K562 (cell line): ENCODE results near the gene UBE2K. TPM values are rescaled to one million over a fixed set of nuclear protein-coding genes. Genes with fewer than 3 reads are reported as not detected.

Source experiments
- ATAC-seq: fragments of 200-7000 bp; cut with Tn5 transposase; 3 replicates; pipeline ENCODE4 v1.9.1; 2020; ENCODE audit warnings: moderate library complexity
- BruUV-seq: library from RNA; stranded (reverse); fragments of 400-500 nt; replicated peaks from 2 replicates; lab custom pipeline; 2021; lab: Mats Ljungman, UMichigan
- CTCF ChIA-PET: fragments of 300-600 bp; formaldehyde crosslinking; extraction: SDS; loops from one replicate; lab custom pipeline; 2021; ENCODE audit warnings: low intra/inter-chr PET ratio; lab: Yijun Ruan, JAX
- POLR2A ChIA-PET: fragments of 300-600, 350-650 bp; sonication (Branson Sonifier 250); formaldehyde crosslinking; extraction: SDS; loops from one replicate; lab custom pipeline; 2021; ENCODE audit warnings: antibody characterized with exemption, inconsistent platforms; lab: Yijun Ruan, JAX
- DNase-seq, 4 experiments: peaks; one replicate each; pipeline versions ENCODE4 v3.0.0 to v3.0.0-alpha.2; 2011 to 2018; ENCODE audit warnings: low spot score in 3 of 4, mixed read lengths in 3 of 4; ENCODE audit errors: extremely low read depth in 1 of 4
- FAIRE-seq: peaks from 2 replicates; lab custom pipeline; 2011; peaks lifted over from hg19 to GRCh38; lab: Jason Lieb, UNC
- H2AFZ ChIP-seq: 2 replicates; pipeline ENCODE4 v1.6.0; 2011; ENCODE audit warnings: low read depth, low read length, control low read depth, inconsistent platforms
- H3K27ac ChIP-seq: fragments of 200-600 bp; 3 replicates; pipeline ENCODE4 v1.8.0; 2011; ENCODE audit warnings: low read depth, mild to moderate bottlenecking, control low read depth, inconsistent platforms, low read length, moderate library complexity, mixed read lengths; ENCODE audit errors: extremely low read depth
- H3K27me3 ChIP-seq, 2 experiments: fragments of 300-600 bp in 1 of 2; 2 replicates in 1 of 2; 3 replicates in 1 of 2; pipeline versions ENCODE4 v1.6.0 to v1.8.0; 2011; ENCODE audit warnings: inconsistent platforms in 2 of 2, low read length in 2 of 2, mild to moderate bottlenecking in 1 of 2, mixed read lengths in 1 of 2, moderate library complexity in 1 of 2; ENCODE audit not compliant: control insufficient read depth in 2 of 2, insufficient read depth in 2 of 2
- H3K36me3 ChIP-seq: fragments of 300-600 bp; 3 replicates; pipeline ENCODE4 v1.8.0; 2011; ENCODE audit warnings: mild to moderate bottlenecking, low read length, inconsistent platforms; ENCODE audit not compliant: control insufficient read depth, insufficient read depth
- H3K4me1 ChIP-seq, 2 experiments: fragments of 200-600 bp in 1 of 2; replicated peaks in 1 of 2; 2 replicates in 1 of 2; 3 replicates in 1 of 2; pipeline versions ENCODE4 v1.5.1 to v1.8.0; 2011; ENCODE audit warnings: inconsistent platforms in 2 of 2, low read length in 2 of 2, mild to moderate bottlenecking in 1 of 2, mixed read lengths in 1 of 2, moderate library complexity in 1 of 2; ENCODE audit not compliant: control insufficient read depth in 2 of 2, insufficient read depth in 2 of 2
- H3K4me2 ChIP-seq: 2 replicates; pipeline ENCODE4 v1.6.1; 2011; ENCODE audit warnings: low read length, control low read depth, inconsistent platforms, mixed read lengths; ENCODE audit not compliant: insufficient read depth
- H3K4me3 ChIP-seq: fragments of 200-600 bp; sonication (generic), shearing (Covaris generic); 2 replicates; pipeline ENCODE4 v1.5.1; 2016; ENCODE audit warnings: control low read depth, inconsistent platforms
- H3K79me2 ChIP-seq: fragments of 200-600 bp; 3 replicates; pipeline ENCODE4 v1.8.0; 2011; ENCODE audit warnings: low read length, inconsistent platforms; ENCODE audit not compliant: control insufficient read depth, insufficient read depth
- H3K9ac ChIP-seq, 2 experiments: 2 replicates each; pipeline versions ENCODE4 v1.6.0 to v1.6.1; 2011; ENCODE audit warnings: low read depth in 2 of 2, low read length in 2 of 2, control low read depth in 1 of 2, inconsistent platforms in 1 of 2, mild to moderate bottlenecking in 1 of 2, mixed read lengths in 1 of 2; ENCODE audit not compliant: insufficient read depth in 1 of 2
- H3K9me1 ChIP-seq: one replicate; pipeline ENCODE4 v1.6.0; 2011; ENCODE audit warnings: inconsistent platforms, mild to moderate bottlenecking, low read length, moderate library complexity; ENCODE audit not compliant: control insufficient read depth, insufficient read depth
- H3K9me3 ChIP-seq: replicated peaks from 2 replicates; pipeline ENCODE4 v1.5.1; 2011; ENCODE audit warnings: low read depth, low read length, inconsistent platforms; ENCODE audit not compliant: control insufficient read depth, insufficient read depth
- H4K20me1 ChIP-seq: replicated peaks from 2 replicates; pipeline ENCODE4 v1.6.1; 2011; ENCODE audit warnings: low read length, inconsistent platforms, mixed read lengths; ENCODE audit not compliant: control insufficient read depth, insufficient read depth
- FOXP4 ChIP-seq: sonication (generic); formaldehyde crosslinking; IDR thresholded peaks from 2 replicates; pipeline ENCODE4 v1.8.0; 2022; ENCODE audit warnings: mild to moderate bottlenecking, missing genetic modification reagents, borderline replicate concordance
- MCM7 ChIP-seq, 2 experiments: fragments of 450-650 bp; IDR thresholded peaks; 2 replicates each; pipeline ENCODE4 v1.6.1; 2016 to 2018
- MYBL2 ChIP-seq, 2 experiments: fragments of 450-650 bp in 1 of 2; sonication (generic) in 1 of 2; formaldehyde crosslinking in 1 of 2; IDR thresholded peaks; 2 replicates each; pipeline versions ENCODE4 v1.6.1 to v1.8.1; 2017 to 2022; ENCODE audit warnings: borderline replicate concordance in 1 of 2, inconsistent platforms in 1 of 2, low read depth in 1 of 2, mild to moderate bottlenecking in 1 of 2, missing genetic modification reagents in 1 of 2, moderate library complexity in 1 of 2
- NR2C2 ChIP-seq, 2 experiments: fragments of 200-800 bp in 1 of 2; sonication (Bioruptor generic) in 1 of 2; sonication (generic) in 1 of 2; formaldehyde crosslinking in 1 of 2; IDR thresholded peaks; 2 replicates each; pipeline versions ENCODE4 v1.6.1 to v1.8.0; 2016 to 2022; ENCODE audit warnings: mild to moderate bottlenecking in 1 of 2, missing compliant biosample characterization in 1 of 2, missing genetic modification characterization in 1 of 2, missing genetic modification reagents in 1 of 2
- SPI1 ChIP-seq: IDR thresholded peaks from 2 replicates; pipeline ENCODE4 v1.6.1; 2011; ENCODE audit warnings: low read depth, low read length, control low read depth, borderline replicate concordance
- SUPT5H ChIP-seq: fragments of 450-650 bp; IDR thresholded peaks from 2 replicates; pipeline ENCODE4 v1.6.1; 2016
- ZNF184 ChIP-seq: sonication (generic); formaldehyde crosslinking; IDR thresholded peaks from 2 replicates; pipeline ENCODE4 v1.5.0; 2020; ENCODE audit warnings: missing genetic modification reagents
- ZNF431 ChIP-seq: sonication (generic); formaldehyde crosslinking; IDR thresholded peaks from 2 replicates; pipeline ENCODE4 v1.8.0; 2022; ENCODE audit warnings: mild to moderate bottlenecking, missing genetic modification reagents
- WGBS: fragments of 100-300 bp; shearing (Covaris generic); methylation state at CpG from one replicate; pipeline ENCODE4 v1.1.6; 2016; ENCODE audit warnings: low coverage, mixed read lengths; ENCODE audit not compliant: insufficient coverage; ENCODE audit errors: missing lambda C conversion rate; 5-methylcytosine and 5-hydroxymethylcytosine counted together
- in situ Hi-C: fragments of 300-500 bp; cut with MboI; formaldehyde crosslinking; loops from 4 replicates; pipeline ENCODE4 v1.15.0; 2018; ENCODE audit warnings: inconsistent platforms, mixed read lengths
- intact Hi-C: fragments of 100-400 bp; cut with micrococcal nuclease; formaldehyde crosslinking; loops from 2 replicates; pipeline ENCODE4 v1.14.2; 2022
- polyA plus RNA-seq, 8 experiments: library from polyadenylated mRNA; depleted of rRNA in 4 of 8; stranded (reverse) in 5 of 8; unstranded in 3 of 8; fragments of >200 nt; fragmentation: Nextera tagmentation in 2 of 8; fragmentation: Illumina TruSeq in 1 of 8; extraction: Ambion mirVana in 2 of 8; extraction: Trizol in 1 of 8; gene quantifications; 2 replicates each; pipeline versions ENCODE4 v1.2.1 to v1.2.3, GENCODE V29; 2011 to 2014; ENCODE audit warnings: inconsistent platforms in 1 of 8, missing spikeins in 1 of 8
- total RNA-seq, 7 experiments: library from RNA; depleted of rRNA in 6 of 7; stranded (reverse); fragments of >200 nt in 6 of 7; fragmentation: Illumina TruSeq in 2 of 7; extraction: Trizol in 2 of 7; gene quantifications; 2 replicates each; pipeline versions ENCODE4 v1.2.1 to v1.2.3, GENCODE V29; 2011 to 2021; ENCODE audit warnings: low replicate concordance in 1 of 7
- TF ChIP-seq, protein P1 (sequence below): sonication (generic); formaldehyde crosslinking; IDR thresholded peaks from 2 replicates; pipeline ENCODE4 v1.8.0; 2022; ENCODE audit warnings: mild to moderate bottlenecking, missing genetic modification reagents

The UBE2K gene
- total and polyA plus RNA-seq, 9 of the 15 experiments (the other 6 are each of a cell fraction or from before 2014, with no cell fraction given) = 29.8 to 190 (median 62.6) TPM

DNA sequence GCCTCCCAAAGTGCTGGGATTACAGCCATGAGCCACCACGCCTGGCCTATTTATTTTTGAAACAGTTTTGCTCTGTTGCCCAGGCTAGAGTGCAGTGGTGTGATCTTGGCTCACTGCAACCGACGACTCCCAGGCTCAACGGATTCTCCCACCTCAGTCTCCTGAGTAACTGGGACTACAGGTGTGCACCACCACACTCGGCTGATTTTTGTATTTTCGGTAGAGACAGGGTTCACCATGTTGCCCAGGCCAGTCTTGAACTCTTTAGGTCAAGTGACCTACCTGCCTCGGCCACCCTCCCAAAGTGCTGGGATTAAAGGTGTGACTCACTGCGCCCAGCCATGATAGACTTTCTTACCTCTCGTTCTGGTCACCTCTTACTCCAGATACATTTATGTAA, 124.0 kb downstream of the UBE2K start:
- Histone ChIP-seq H4K20me1 (no peaks in the 10 kb centered on the region), H3K27me3 (no peaks in the 10 kb centered on the region), H3K4me2 (no peak overlapping the region), H3K4me3 (no peak overlapping the region), H3K79me2 (no peaks in the 10 kb centered on the region; the same call in 2 of the 3 replicates), H3K9ac (no peak overlapping the region), H3K27ac (no peak overlapping the region), H3K36me3 (peaks cover 34% of the 10 kb centered on the region; the same call in 2 of the 3 replicates), H2AFZ (no peak overlapping the region), H3K9me1 (no peaks in the 10 kb centered on the region), H3K9me3 (no peaks in the 10 kb centered on the region), H3K4me1 (no peaks in the 10 kb centered on the region; a peak in 3 of 5 replicates)
- ATAC-seq (no peak), FAIRE-seq (no peak), DNase-seq (no peak)
- ChIA-PET POLR2A (no interaction called here), CTCF (no interaction called here)
- TF ChIP-seq, protein P1, sequence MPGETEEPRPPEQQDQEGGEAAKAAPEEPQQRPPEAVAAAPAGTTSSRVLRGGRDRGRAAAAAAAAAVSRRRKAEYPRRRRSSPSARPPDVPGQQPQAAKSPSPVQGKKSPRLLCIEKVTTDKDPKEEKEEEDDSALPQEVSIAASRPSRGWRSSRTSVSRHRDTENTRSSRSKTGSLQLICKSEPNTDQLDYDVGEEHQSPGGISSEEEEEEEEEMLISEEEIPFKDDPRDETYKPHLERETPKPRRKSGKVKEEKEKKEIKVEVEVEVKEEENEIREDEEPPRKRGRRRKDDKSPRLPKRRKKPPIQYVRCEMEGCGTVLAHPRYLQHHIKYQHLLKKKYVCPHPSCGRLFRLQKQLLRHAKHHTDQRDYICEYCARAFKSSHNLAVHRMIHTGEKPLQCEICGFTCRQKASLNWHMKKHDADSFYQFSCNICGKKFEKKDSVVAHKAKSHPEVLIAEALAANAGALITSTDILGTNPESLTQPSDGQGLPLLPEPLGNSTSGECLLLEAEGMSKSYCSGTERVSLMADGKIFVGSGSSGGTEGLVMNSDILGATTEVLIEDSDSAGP (CRISPR knock-in tag) = no peak
- TF ChIP-seq SUPT5H (0 out of 2 replicates have a peak, but pooled peaks have one; percentile 25), ZNF431 (no peak), MCM7 (IDR thresholded peaks at IDR 0.05) (no peak)
- BruUV-seq = no TSS peak
- 91% methylated on average over 9 of the region's 9 CpGs for WGBS
- in situ Hi-C loops (no loop called here), intact Hi-C loops (loop anchor here (5.0 to 10.0 kb wide), 2 partner anchors 125 to 357 kb away; partner anchors contain the start of gene UBE2K)

DNA sequence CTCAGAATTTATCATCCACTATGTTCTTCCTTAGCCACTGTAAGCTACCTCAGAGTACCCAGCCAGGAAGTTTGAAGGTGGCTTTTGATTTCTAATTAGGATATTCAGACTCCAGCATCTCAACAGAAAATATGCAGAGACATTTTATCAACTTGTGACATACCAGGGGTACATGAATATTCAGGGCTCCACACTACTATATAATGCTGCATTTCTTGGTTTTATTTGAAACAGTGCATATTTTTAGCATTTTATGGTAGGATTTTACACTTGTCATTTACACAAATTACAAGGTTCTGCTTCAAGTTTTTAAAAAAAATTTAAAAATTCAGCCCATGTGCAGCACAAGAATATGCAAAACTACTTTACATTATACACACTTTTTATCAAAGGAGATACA, 124.7 kb downstream of the UBE2K start:
- no peak for ATAC-seq
- intact Hi-C loops = loop anchor here (5.0 to 10.0 kb wide), 2 partner anchors 125 to 358 kb away; partner anchors contain the start of gene UBE2K
- Histone ChIP-seq H3K36me3 (peaks cover 41% of the 10 kb centered on the region; the same call in 2 of the 3 replicates), H3K9me1 (no peaks in the 10 kb centered on the region), H3K9ac (no peak overlapping the region), H3K27ac (no peak overlapping the region), H3K4me2 (no peak overlapping the region), H3K4me1 (no peaks in the 10 kb centered on the region; a peak in 3 of 5 replicates), H3K9me3 (no peaks in the 10 kb centered on the region), H3K4me3 (no peak overlapping the region), H3K79me2 (no peaks in the 10 kb centered on the region; the same call in 2 of the 3 replicates), H2AFZ (no peak overlapping the region), H3K27me3 (no peaks in the 10 kb centered on the region), H4K20me1 (no peaks in the 10 kb centered on the region)
- FAIRE-seq = no peak
- in situ Hi-C loops = no loop called here
- CTCF ChIA-PET = no interaction called here
- BruUV-seq = no TSS peak
- POLR2A ChIA-PET = no interaction called here
- TF ChIP-seq NR2C2 (CRISPR knock-in tag; IDR thresholded peaks at IDR 0.05) (no peak), NR2C2 (tag; IDR thresholded peaks at IDR 0.05) (no peak), ZNF184 (CRISPR knock-in tag) (no peak), MYBL2 (IDR thresholded peaks at IDR 0.05; ENCODE audit: low read depth) (no peak), MYBL2 (CRISPR knock-in tag; IDR thresholded peaks at IDR 0.05; ENCODE audit: borderline replicate concordance) (no peak), FOXP4 (CRISPR knock-in tag) (no peak), SPI1 (no peak)
- no peak for DNase-seq
